DND-41 (cell line): ENCODE data around the gene GABRE.

Experiments
- EZH2 ChIP-seq: IDR thresholded peaks from 3 replicates; pipeline ENCODE4 v1.6.1; 2012; ENCODE audit warnings: borderline replicate concordance, low read depth, mild to moderate bottlenecking, moderate library complexity, low read length, inconsistent platforms; ENCODE audit not compliant: severe bottlenecking
- TF ChIP-seq, protein P1 (sequence below): IDR thresholded peaks from 2 replicates; pipeline ENCODE4 v1.5.1; 2012; ENCODE audit warnings: borderline replicate concordance, low read length, moderate library complexity, mild to moderate bottlenecking; ENCODE audit not compliant: poor library complexity, severe bottlenecking; ENCODE audit errors: extremely low read depth

DNA sequence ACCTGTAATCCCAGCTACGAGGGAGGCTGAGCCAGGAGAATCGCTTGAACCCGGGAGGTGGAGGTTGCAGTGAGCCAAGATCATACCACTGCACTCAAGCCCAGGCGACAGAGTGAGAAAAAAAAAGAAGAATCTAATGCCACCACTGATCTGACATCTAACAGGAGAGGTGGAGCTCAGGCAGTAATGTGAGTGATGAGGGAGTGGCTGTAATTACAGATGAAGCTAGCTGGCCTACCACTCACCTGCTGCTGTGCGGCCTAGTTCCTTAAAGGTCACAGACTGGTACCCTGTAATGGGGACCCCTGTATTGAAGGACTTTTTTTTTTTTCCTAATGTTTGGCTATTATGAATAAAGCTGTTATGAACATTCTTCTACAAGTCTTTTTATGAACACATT is 25.3 kb upstream of the GABRE start:
- TF ChIP-seq, protein P1, sequence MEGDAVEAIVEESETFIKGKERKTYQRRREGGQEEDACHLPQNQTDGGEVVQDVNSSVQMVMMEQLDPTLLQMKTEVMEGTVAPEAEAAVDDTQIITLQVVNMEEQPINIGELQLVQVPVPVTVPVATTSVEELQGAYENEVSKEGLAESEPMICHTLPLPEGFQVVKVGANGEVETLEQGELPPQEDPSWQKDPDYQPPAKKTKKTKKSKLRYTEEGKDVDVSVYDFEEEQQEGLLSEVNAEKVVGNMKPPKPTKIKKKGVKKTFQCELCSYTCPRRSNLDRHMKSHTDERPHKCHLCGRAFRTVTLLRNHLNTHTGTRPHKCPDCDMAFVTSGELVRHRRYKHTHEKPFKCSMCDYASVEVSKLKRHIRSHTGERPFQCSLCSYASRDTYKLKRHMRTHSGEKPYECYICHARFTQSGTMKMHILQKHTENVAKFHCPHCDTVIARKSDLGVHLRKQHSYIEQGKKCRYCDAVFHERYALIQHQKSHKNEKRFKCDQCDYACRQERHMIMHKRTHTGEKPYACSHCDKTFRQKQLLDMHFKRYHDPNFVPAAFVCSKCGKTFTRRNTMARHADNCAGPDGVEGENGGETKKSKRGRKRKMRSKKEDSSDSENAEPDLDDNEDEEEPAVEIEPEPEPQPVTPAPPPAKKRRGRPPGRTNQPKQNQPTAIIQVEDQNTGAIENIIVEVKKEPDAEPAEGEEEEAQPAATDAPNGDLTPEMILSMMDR, result no peak
- no peak for TF ChIP-seq EZH2
